ENCODE data around the gene CCL16. TPM values are rescaled to one million over a fixed set of nuclear protein-coding genes. Genes with fewer than 3 reads are reported as not detected.
"Not testable (repeated sequence)": the region's sequence is repeated elsewhere in the genome, so short reads cannot be mapped to it uniquely, and the experiment has no call there.

CCL16 gene
- total RNA-seq, 1 donor from 2014 or later, result not detected

DNA sequence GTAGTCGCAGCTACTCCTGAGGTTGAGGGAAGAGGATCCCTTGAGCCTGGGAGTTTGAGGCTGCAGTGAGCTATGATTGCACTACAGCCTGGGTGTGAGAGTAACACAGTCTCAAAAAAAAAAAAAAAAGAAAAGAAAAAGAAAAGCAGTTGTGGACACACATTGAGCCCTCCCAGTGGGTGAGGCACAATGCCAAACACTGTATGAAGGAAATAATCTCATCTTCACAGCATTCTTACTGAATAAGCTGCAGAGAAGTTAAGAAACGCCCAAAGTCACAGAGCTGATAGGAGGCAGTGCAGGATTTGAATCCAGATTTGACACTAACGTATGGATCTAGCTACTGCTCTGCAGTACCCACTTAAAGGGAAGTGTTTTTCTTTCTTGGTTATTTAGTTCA lies 31.9 kb downstream of the CCL16 start:
- intact Hi-C loops (cut with DNase I), result no loop called here
- ATAC-seq (no peak), DNase-seq (ENCODE audit: missing footprints) (no peak)

DNA sequence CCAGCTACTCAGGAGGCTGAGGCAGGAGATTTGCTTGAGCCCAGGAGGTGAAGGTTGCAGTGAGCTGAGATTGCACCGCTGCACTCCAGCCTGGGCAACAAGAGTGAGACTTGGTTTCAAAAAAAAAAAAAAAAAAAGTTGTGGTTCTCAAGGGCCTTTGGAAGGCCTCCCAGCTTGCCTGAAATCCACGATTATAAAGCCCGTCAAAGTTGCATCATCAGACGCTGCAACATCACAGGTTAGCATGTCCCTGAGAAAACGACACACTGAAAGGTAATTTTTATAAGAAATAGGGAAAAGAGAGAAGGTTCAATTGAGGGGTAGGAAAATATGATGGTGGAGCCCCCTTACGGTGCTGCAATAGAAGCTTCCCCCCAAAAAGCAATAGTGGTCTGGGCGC lies 33.2 kb downstream of the CCL16 start:
- intact Hi-C loops (cut with DNase I), result no loop called here
- ATAC-seq (no peak), DNase-seq (ENCODE audit: missing footprints) (no peak)

DNA sequence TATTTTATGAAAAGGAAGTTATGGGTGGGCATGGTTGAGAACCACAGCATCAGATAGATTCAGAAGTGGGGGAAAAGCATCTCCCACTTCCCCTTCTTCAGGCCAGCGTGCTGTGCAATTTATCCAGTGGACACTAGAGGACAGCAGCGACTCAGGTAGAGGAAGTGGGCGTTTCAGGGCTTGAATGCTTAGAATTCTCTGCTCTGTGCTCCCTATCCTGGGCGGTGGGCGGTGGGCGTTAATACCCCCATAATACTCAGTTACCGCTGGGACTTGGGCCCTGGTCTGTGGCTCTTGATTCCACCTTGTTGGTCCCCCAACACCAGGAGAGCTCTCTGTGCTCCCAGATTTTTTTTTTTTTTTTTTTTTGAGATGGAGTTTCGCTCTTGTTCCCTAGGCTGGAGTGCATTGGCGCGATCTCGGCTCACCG lies 34.1 kb downstream of the CCL16 start:
- DNase-seq (ENCODE audit: missing footprints) (no peak), ATAC-seq (peak; percentile 37)
- intact Hi-C loops (cut with DNase I), result no loop called here

DNA sequence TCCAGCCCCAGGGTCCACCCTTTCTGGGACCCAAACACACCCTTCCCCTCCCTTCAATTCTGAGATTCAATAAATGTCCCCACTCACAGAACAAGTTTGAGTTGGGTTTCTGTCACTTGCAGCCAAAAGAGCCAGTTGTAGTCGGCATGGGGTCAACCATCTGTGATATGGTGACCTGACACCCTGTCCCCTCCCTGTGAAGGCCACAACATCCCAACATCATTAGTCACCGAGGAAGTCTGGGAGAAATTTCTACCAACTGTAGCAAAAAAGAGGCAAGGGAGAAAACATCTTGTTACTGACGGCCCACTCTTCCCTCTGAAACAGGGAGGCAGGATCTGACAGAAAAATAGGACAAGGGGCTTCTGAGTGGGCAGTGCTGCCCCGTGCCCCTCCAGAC lies 37.1 kb downstream of the CCL16 start:
- no peak for ATAC-seq
- intact Hi-C loops (cut with DNase I), result no loop called here
- DNase-seq (ENCODE audit: missing footprints), result no peak

DNA sequence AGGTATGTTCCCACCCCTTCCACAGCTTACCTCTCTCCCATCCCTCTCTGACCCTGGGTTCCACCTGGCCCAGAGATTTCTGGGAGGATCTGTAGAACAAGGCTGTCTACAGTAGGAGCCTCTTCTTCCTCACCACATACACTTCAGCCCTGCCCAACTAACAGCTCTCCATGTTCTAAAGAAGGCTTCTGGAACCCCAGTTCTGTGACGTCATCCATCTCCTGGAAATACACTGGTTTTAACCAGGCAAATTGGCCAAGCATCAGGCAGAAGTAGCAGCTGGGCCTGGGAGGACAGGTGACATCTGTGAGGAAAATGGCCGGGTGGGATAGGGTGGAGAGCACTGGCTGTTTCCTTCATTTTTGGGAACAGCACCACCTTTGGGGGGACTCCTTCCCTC lies 37.8 kb downstream of the CCL16 start, which contains the start of gene LYZL6:
TSS of gene LYZL6 (minus strand) at position 177 of the 400 bp plus-strand sequence. CDS start 4,357 bp downstream, outside the sequence.
- intact Hi-C loops (cut with DNase I), result no loop called here
- no peak for ATAC-seq
- no peak for DNase-seq (ENCODE audit: missing footprints)

DNA sequence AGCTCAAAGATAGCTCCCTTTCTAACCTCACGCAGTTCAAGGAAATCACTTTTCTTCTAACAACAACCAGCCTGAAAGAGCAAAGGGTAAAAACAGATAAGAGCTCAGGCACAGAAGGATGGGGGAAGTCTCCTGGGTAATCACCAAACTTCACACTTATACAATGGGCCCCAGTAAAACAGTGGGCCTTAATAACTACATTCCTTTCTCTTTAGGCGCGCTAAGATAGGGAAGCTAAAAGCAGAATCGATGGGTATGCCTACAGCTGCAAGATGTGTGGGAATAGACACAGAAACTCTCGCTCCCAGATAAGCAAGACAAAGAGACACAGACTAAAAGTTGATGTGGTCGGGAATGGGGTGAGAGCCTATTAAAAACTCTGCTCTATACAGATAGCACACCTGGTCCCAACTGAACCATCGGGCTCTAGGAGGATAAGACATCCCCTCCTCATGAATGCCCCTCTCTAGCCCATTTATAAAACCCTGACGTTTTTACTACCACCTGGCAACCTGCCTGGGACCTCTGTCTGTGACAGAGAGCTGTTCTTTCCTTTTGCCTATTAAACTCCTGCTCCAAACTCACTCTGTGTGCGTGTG lies 38.6 kb downstream of the CCL16 start:
- no peak for DNase-seq (ENCODE audit: missing footprints)
- no peak for ATAC-seq
- intact Hi-C loops (cut with DNase I), result no loop called here

DNA sequence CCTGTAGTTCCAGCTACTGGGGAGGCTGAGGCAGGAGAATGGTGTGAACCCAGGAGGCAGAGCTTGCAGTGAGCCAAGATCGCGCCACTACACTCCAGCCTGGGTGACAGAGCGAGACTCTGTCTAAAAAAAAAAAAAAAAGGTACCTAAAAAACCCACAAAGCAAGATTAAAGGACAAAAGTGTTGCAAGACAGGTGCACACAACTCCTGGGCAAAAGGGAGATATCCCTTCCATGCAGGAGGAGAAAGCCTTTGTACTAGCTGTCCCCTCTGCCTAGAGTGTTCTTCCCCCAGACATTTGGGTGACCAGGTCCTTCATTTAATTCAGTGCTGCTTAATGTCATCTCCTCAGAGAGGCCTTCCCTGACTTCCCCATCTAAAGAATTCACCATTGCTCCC lies 42.8 kb downstream of the CCL16 start:
- ATAC-seq; DNase-seq (ENCODE audit: missing footprints); intact Hi-C loops (cut with DNase I): not testable (repeated sequence)

DNA sequence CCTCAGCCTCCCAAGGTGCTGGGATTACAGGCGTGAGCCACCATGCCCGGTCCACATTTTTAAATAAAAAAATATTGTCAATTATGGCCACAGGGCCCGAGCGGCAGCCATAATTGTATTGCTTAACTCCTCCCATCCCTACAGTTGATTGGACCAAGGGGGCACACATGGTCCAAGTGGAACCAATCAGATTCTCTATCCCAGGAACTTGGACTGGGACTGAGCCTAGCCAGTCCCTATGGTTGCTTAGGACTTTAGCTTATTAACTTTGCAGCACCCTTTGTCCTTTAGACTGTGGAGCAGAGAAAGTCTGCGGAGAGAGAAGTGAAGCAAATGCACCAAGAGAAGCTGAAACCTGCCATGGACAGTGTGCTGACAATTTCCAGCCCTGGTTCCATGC lies 45.2 kb downstream of the CCL16 start:
- intact Hi-C loops (cut with DNase I), result no loop called here
- no peak for ATAC-seq

DNA sequence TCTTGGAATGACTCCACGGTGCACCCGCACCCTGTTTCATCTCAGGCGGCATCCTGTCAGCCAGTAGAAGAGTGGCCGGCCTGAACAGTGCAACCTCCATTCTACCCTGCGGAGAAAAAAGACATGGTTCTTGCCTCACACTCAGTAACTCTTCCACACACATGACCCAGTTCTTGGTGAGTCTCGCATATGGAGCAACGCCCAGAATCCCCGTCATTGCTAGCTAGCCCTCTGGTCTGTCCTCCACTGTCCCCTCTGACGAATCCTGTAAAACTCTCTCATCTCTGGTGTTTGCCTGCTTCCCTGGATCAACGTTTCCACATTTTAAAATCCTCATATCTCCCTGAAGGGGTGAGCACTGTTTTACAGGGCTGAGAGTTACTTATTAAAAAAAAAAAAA lies 46.5 kb downstream of the CCL16 start:
- ATAC-seq (no peak), DNase-seq (ENCODE audit: missing footprints) (no peak)
- intact Hi-C loops (cut with DNase I), result no loop called here

More for the DNA sequence above, 45.2 kb downstream of the CCL16 start:
- DNase-seq (ENCODE audit: missing footprints), result no peak

DNA sequence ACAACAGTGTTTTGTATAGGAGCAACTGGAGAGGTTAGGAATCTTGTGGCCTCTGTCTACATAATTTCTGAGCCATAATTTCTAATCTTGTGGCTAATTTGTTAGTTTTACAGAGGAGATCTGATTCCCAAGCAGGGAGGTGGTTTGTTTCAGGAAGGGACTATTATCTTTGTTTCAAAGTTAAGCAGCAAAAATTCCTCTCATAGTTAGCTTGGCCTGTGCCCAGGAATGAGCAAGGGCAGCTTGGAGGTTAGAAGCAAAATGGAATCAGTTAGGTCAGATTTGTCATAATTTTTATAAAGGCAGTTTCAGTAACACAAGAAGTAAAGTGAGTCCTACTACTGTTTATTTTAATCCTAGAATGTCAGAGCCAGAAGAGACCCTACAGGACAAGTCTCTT lies 48.7 kb downstream of the CCL16 start:
- DNase-seq (ENCODE audit: missing footprints), result no peak
- intact Hi-C loops (cut with DNase I), result no loop called here

DNA sequence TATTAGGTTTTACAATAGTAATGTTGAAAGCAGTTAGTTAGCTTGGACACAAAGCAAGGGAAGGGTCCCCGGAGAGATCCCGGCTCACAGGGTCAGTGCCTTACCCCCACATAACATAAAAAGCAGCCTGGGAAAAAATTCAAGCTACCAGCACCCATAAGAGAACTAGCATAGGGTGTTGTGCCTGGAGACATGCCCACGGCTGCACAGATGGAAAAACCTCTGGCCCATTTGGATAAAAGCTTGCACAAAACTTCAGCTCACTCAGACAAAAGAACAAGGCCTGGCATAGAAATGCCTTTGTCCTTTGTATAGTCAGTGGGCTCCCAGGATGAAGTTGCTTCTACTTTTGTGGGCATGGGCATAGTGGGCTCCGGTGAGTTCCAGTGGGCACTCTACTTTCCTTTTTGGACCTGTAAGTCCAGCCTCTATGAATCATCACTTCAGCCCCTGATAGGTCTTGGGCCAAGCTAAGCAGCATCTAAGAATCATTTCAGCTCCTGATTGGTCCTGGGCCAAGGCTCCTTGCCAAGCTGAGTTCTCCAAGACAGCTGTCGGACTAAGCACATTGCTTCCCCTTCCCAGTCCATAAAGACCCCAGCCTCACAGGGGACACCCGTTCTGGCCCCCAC lies 49.4 kb downstream of the CCL16 start:
- DNase-seq (ENCODE audit: missing footprints) (no peak), ATAC-seq (no peak)
- intact Hi-C loops (cut with DNase I), result no loop called here

More for the DNA sequence above, 48.7 kb downstream of the CCL16 start:
- ATAC-seq, result no peak

DNA sequence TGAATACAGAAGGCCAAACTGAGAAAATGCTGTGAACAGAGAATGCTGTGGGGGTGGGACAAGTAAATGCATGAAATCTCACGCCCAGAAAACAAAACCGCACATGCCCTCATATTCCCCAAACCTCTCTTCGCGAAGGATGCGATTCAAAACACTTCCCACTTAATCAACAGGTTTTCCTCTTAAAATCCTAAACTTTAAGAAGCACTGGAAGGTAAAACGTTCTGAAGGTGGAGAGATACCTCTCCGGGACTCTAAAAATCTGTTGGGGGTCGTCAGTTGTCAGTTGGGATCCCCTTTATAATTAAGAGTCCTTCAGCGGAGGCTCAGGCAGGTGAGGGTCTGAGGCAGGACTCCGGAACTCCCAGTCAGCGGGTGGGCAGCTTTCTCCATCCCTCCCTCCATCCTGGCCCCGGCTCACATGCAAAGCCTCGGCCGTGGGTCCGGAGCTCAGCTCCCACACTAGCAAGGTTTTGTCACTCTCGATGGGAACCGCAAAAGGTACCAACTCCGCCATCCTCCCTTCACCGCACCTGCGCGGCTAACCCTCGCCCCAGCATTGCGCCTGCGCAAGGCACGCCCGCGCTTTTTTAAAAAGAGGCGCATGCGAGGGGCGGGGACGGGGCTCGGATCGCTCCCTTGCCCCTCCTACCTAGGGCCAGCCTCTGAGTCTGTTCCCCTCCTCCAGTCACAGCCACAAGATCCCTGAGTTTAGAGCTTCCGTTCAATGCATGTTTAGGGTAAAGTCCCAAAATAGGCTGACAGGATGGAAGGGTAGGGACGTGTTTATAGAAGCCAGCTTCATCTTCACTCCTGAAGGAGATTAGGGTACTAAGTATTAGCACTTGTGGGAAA lies 50.9 kb downstream of the CCL16 start, which contains the start of gene RDM1:
TSS of gene RDM1 (minus strand) at position 563 of the 855 bp plus-strand sequence. CDS start at position 517, 46 bp downstream.
- peak; percentile 86 for ATAC-seq
- intact Hi-C loops (cut with DNase I), result no loop called here
- DNase-seq (ENCODE audit: missing footprints), result peak; percentile 77

DNA sequence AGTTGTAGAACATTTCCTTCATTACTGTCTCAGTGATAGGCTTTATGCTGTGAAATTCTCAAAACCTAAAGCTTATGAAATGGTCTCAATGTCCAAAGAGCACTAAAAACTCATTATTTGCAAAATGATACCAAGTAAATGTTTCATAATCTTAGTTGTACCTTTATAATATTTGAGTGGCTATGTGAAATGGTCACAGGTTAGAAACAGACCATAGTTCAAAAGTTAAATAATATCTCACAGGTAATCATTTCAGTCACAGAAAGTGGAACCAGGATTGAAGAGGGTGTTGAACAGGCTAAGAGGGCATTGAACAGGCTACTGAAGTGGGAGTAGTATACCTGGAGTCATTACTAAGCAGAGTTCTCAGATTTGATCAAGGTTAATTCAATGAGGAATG lies 53.6 kb downstream of the CCL16 start:
- ATAC-seq (no peak), DNase-seq (ENCODE audit: missing footprints) (no peak)
- intact Hi-C loops (cut with DNase I), result no loop called here

Other genes starting within 250 kb of the CCL16 start
- gene RASL10B, start 249.9 kb downstream of the CCL16 start, total RNA-seq, result 18.9 TPM
- gene GAS2L2, start 228.3 kb downstream of the CCL16 start, total RNA-seq, result 0.27 TPM
- not detected for gene C17orf50, start 220.6 kb downstream of the CCL16 start, total RNA-seq
- gene MMP28, start 185.9 kb downstream of the CCL16 start, total RNA-seq, result 2.3 TPM
- 95.9 TPM for gene TAF15, start 172.0 kb downstream of the CCL16 start, total RNA-seq
- gene HEATR9, start 112.6 kb downstream of the CCL16 start, total RNA-seq, result not detected
- gene CCL5, start 101.1 kb downstream of the CCL16 start, total RNA-seq, result 1.7 TPM
- not detected for gene RDM1, start 50.7 kb downstream of the CCL16 start, total RNA-seq
- gene LYZL6, start 37.8 kb downstream of the CCL16 start, total RNA-seq, result not detected
- gene CCL14, start 5.2 kb upstream of the CCL16 start, total RNA-seq, result 10.3 TPM
- not detected for gene CCL15, start 20.1 kb upstream of the CCL16 start, total RNA-seq
- gene CCL23, start 36.5 kb upstream of the CCL16 start, total RNA-seq, result not detected
- gene CCL18, start 82.8 kb upstream of the CCL16 start, total RNA-seq, result 3.7 TPM
- not detected for gene CCL3, start 108.6 kb upstream of the CCL16 start, total RNA-seq
- 0.92 TPM for gene CCL4, start 122.3 kb upstream of the CCL16 start, total RNA-seq
- gene TBC1D3B, start 195.1 kb upstream of the CCL16 start, total RNA-seq, result 4.0 TPM
- not detected for gene CCL3L1, start 215.3 kb upstream of the CCL16 start, total RNA-seq
- not detected for gene CCL4L2, start 229.6 kb upstream of the CCL16 start, total RNA-seq

Data from Right ventricle myocardium inferior (tissue), 1 donor.